Activated T-helper 1 cell treated with anti-CD3 and anti-CD28 coated beads, Interleukin-2, amount 50 U/mL, for 16 hours (primary cell): ENCODE measurements around the gene GATC.
A peak's percentile ranks its signal among the peaks of the same experiment; 100 is the strongest.

Experiments
- DNase-seq, 2 donors: peaks; one replicate each; pipeline ENCODE4 v3.0.0-alpha.2; 2020; ENCODE audit warnings: low read depth in 1 of 2, low spot score in 1 of 2

GATC gene, protein sequence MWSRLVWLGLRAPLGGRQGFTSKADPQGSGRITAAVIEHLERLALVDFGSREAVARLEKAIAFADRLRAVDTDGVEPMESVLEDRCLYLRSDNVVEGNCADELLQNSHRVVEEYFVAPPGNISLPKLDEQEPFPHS

DNA sequence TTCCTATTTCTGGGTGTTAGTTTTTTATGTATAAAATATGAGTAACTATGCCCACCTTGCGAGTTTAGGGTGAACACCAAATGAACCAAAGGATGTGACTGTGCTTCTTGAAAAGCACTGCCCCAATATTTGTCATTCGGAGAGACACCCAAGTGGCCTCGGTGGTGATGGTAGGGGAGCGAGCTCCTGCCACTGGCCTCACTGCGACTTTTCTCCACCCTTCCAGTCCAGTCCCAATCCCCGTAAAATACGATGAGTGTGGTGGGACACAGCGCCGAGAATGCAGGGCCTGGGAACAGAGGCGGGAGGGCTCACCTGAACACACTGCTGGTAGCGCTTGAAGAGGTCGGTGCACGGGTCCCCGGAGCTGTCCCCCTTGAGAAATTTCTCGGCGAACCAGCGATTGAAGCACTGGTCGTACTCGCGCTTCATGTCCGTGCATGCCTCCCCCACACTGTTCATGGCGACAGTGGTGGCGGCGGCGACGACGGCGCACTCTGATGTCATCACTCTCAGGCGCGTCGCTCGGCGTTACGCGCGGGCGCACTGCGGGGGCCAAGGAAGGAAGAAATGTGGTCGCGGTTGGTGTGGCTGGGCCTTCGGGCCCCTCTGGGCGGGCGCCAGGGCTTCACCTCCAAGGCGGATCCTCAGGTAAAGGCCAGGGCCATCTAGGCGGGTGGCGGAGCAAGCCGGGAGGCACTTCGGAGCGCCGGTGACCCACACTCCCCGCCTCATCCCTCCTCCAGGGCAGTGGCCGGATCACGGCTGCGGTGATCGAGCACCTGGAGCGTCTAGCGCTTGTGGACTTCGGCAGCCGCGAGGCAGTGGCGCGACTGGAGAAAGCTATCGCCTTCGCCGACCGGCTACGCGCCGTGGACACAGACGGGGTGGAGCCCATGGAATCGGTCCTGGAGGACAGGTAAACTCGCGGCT lies at the start of gene GATC, which contains the start of gene TRIAP1:
TSS of gene GATC (plus strand) at position 534 of the 933 bp plus-strand sequence. CDS start at position 571, 37 bp downstream.
TSS of gene TRIAP1 (minus strand) at position 474 of the 933 bp plus-strand sequence. CDS start at position 462, 12 bp downstream.
- DNase-seq = peak; percentile 75 to 80

DNA sequence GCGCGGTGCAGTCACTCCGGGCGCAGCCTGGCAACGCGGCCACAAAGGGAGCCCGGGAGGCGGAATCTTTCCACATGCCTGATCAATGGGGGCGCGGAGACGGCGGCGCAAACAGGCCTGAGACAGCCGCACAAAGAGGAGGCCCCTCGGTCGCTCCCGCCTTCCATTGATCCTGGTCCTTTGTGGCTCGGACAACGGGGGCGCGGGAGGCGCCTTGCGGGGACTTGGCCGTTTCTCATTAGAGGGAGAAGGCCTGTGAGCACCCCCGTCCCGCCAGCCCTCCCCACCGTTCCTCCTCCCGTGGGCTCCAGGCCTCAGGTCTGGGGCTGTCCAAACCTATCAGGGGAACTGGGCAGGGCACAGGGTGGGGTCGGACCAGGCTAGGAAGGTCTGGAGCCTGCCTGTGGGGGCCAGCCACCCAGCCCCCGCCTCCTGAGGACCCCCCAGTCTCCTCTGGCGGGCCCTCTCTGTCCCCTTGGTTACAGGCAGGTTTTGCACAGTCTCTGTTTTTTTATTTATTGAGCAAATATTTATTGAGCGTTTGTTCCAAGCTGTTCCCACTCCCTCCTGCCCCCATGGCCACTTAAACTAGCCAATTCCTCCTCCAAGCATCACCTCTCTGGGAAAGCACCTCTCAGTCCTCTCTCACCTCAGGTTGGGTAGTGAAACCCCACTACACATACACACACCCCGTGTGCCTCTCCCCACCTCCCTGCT lies 48.3 kb upstream of the GATC start:
- no peak for DNase-seq

DNA sequence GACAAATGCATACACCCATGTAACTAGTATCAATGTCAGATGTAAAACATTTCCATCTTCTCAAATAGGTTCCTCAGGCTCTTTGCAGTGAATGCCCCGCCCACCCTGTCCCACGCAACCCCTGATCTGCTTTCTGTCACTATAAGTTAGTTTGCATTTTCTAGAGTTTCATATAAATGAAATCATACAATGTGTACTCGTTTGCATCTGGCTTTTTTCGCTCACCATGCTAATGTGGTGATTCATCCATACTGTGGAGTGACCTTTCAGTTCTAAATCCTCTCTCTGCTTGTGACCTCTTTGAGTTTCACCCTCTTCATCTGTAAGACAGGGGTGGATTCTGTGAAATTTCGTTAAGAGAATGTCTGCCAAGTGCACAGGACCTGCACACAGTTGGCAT lies 46.7 kb upstream of the GATC start:
- DNase-seq = no peak

DNA sequence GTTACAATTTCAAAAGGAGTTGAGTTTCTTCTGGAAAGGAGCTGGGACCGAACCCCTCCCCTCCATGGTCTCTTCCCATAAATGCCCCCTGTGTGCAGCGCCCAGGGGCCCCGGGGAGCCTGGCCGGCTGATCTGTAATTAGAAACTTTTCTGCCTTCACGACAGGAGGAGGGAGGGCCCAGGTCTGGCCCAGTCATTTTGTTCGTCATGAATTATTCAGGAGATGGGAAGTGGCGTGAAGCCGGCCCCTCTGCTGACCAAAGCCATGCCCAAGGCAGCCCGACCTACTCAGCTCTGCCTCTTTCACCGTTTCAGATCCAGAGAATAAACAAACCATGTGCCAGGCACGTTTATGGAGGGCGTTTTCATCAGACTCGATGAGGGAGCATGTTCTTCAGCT lies 44.0 kb upstream of the GATC start:
- no peak for DNase-seq

DNA sequence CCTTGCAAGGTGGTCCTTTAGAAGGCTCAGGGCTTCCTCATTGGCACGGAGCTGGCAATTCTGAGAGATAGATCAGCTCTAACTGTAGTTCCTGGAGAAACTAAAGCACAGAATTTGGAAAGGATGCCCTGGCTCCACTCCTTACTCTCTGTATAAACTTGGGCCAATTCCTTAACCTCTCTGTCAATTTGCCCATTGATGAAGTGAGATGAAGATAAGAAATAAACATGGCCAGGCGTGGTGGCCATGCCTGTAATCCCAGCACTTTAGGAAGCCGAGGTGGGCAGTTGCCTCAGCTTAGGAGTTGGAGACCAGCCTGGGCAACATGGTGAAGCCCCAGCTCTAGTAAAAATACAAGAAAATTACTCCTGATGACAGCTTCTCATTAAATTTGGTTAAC lies 42.4 kb upstream of the GATC start:
- no peak for DNase-seq

DNA sequence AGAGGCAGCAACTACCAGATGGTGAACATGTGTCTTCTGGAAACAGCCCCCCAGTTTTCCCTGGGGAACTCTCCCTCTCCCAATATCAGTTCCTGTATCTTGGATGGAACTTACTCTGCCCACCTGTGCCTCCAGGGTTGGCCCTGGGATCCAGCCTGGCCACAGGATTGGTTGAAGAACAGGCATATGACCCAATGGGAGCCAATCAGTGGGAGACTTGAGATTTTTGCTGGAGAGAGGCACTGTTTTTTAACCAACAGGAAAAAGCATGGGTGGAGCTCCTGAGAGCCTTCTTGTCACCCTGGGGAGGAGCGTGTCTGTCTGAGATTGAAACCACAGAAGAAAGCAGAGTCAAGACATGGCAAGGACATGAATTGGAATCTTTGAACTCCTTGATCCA lies 42.0 kb upstream of the GATC start:
- DNase-seq = no peak

DNA sequence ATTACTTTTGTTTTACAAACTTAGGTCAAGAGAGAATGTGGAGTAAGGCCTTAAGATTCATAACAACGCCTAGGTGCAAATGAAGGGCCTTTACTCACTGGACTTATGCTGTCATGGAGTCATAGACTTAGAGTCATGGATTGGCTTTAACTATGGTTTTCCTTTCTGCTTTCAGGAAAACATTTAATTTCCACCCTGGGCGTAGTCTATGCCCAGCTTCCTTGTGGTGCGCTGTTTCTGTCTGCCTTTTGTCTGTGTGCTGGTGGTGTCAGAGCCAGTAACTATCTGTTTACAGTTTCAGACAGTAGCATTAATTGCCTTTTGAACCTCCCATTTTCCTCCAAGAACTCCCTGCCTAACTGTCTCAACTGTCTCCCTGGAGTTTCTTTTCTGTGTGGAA lies 40.2 kb upstream of the GATC start:
- no peak for DNase-seq

DNA sequence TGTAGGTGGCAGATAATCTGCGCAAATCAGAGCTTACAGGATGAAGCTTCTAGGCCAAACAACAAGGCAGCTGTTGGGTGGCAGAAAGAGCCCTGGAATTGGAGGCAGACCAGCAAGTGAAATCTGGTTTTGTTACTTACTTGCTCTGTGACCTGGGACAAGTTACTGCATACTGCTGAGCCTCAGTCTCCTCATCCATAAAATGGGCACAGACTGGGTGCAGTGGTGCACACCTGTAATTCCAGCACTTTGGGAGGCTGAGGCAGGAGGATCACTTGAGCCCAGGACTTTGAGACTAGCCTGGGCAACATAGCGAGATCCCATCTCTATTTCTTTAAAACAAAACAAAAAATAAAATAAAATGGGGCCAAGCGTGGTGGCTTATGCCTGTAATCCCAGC lies 39.7 kb upstream of the GATC start:
- DNase-seq = no peak

DNA sequence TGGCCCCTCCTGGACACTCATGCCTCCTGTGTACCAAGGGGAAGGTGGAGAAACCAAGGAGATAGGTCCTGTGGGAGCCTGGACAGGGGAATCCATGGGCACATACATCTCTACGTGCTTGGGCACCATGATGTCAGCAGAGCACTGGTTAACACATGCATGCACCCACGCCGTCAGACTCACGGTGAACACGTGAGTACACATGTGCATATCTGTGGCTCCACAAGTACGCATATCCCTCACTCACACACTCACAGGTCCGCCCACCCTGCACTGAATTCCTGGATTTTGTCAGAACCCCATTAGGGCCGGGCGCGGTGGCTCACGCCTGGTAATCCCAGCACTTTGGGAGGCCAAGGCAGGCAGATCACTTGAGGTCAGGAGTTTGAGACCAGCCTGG lies 37.5 kb upstream of the GATC start:
- DNase-seq = no peak

DNA sequence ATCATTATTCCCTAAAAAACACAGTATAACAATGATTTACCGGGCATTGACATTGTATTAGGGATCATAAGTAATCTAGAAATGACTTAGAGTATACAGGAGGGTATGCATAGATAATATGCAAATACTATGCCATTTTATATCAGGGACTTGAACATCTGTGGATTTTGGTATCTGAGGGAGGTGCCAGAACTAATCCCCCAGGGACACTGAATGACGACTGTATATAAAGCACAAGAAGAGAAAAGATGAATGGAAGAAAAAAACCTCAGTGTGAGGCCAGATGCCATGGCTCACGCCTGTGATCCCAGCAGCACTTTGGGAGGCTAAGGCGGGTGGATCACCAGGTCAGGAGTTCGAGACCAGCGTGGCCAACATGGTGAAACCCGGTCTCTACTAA lies 33.8 kb upstream of the GATC start:
- DNase-seq = no peak

DNA sequence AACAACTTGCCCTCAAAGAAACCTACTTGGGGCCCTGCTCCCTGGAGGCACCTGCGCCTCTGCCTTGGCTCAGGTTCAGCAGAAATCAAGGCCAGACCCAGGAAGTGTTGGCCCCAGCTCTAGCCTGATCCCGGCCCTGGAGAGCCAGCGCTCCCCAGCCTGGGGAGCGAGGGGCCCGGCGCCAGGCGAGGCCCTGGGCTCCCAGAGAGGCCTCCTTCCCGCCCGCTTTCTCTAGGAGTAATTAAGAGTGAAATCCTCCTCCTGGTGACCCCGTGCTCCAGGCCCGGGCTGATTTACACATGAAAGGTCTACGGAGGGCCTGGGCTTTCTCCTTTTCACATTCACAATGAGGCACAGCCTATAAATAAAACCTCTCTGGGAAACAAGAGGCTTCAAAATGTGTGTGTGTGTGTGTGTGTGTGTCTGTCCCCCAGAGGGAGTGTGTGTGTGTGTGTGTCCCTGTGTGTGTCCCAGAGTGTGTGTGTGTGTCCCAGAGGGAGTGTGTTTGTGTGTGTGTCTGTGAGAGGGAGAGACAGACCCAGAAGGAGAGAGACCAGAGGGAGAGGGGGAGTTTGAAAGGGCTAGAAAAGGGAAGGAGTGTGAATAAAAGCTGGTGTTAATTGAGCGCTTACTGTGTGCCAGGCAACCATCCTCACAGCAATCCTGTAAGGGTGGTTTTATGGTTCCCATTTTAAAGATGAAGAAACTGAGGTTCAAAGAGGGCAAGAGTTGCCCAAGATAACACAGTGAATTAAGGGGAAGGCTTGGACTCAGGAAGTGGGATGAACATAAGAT lies 32.1 kb upstream of the GATC start:
- DNase-seq = no peak

DNA sequence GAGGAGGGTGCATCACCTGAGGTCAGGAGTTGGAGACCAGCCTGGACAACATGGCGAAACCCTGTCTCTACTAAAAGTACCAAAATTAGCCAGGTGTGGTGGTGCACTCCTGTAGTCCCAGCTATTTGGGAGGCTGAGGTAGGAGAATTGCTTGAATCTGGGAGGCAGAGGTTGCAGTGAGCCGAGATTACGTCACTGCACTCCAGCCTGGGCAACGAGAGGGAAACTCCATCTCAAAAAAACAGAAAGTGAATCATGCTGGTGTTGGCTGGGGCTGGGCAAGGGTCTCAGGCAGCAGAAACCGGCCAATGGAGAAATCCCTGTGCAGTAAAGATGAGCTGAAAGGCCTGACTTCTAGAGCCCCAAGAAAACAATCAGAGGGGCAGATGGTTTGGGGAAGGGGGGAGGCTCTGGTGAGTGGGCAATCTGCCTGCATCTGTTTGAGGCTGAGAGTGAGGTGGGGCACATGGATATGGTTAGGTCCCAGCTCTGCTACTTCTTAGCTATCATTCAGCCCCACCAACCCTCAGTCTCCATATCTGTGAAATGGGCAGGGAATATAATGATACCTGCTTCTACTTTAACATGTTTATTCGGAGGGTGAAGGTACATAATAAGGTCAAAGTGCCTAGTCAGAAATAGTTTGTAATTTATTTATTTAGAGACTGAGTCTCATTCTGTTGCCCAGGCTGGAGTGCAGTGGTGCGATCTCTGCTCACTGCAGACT lies 29.6 kb upstream of the GATC start:
- no peak for DNase-seq

DNA sequence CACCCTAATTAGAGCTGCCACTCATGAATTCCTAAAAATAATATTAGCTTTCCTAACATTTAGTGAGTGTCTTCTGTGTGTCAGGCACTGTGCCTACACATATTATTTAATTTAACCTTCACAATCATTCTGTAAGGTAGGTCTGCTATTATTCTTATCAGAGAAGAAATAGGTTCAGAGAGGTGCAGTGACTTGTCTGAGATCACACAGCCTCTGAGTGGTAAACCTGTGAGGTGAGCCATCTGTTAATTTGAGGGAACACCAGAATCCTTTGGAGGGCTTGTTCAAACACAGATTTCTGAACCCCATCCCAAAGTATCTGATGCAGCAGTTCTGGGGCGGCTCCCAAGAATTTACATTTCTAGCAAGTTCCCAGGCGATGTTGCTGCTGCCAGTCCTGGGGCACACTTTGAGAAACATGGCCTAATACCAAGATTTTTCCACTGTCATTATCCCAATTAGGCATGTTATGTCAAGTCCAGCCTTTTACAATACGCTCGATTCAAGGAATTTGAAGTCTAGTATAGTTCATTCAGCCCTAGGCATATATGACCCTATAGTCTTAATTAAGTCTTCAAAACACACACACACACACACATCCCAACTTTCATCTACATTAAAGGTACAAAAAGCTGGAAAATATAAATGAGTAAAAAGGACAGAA lies 28.2 kb upstream of the GATC start:
- no peak for DNase-seq

DNA sequence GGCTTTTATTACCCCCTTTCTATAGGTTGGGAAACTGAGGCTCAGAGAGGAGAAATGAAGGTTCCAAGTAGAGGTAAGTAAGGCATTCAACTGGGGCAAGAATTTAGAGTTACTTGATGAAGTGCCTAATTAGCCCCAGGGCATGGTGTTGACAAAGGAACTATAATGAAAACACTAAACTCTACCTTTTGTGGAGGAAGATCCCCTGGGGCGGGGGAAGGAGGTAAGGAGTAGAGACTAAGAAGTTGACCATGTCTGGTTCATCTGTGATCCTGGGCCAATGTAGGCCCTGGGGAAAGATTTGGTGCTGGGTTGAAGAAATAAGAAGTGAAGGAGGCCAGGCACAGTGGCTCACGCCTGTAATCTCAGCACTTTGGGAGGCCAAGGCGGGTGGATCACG lies 24.5 kb upstream of the GATC start:
- DNase-seq = no peak

DNA sequence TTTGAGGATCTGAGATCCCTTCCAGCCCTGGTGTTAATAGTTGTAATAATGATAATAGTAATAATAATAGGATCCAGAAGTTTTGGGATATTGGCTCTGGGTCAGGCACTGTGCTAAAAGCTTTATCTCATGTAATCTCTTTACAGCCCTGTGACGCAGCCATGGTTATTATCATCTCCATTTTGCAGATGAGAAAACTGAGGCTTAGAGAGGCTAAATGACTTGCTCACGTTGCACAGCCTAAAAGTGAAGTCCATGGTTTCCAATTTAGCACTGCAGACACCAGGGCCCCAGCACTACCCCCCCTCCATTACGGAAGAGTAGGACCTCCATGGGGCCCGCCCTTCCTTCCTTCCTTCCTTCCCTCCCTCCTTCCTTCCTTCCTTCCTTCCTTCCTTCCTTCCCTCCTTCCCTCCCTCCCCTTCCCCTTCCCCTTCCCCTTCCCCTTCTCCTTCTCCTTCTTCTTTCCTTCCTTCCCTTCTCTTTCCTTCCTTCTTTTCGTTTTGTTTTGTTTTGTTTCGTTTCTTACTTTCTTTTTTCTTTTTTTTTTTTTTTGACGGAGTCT lies 23.3 kb upstream of the GATC start:
- no peak for DNase-seq

DNA sequence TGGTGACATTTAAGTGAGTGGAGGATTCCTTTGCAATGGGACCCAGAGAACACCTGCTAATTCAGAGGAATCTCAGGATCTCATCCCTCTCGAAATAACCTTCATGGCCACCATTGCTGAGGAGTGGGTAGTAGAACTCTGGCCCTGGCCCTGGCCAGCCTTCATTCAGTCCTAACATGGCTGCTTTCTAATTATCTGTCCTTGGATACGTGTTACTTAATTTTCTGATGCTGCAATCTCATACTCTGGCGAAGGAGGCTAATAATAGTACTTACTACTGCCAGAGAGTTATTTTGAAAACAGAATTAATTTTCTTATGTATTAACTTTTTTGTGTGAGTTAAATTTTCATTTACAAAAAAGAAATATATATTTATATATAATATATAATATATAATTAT lies 20.4 kb upstream of the GATC start:
- no peak for DNase-seq

DNA sequence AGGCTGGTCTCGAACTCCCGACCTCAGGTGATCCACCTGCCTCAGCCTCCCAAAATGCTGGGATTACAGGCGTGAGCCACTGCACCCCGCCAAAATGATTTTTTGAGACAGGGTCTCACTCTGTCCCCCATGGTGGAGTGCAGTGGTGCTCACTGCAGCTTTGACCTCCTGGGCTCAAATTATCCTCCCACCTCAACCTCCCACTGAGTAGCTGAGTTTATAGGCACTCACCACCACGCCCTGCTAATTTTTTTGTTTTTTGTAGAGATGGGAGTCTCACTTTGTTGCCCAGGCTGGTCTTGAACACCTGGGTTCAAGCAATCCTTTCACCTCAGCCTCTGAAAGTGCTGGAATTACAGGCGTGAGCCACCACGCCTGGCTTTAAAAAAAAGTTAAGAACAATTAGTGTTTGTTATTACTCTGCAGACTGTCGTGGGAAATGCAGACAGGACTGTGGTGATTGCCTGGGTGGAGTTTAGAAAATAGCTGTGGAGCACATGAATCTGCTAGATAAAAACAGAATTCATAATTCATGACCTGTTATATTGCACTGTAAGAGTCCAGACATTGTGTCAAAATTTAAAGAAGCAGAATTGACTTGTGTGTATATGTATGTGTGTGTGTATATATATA lies 17.5 kb upstream of the GATC start:
- no peak for DNase-seq

DNA sequence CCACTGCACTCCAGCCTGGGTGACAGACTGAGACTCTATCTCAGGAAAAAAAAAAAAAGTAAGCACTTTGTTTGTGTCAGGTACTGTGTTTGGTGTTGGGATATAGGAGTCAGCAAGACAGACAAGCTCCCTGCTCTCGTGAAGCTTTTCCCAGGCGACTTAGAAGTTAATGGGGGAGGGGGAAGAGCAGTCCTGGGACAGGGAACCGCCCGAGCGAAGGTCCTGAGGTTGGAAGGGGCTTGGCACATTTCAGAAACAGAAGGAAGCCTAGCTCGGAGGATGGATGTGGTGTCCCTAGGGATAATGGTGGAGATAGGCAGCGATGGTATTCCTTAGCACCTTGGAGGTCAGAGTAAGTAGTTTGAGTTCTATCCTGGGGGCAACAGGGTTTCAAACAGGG lies 16.9 kb upstream of the GATC start:
- DNase-seq = no peak
